Epithelial cell of esophagus (primary cell): ENCODE data around the gene ADORA1.

ENCODE experiments used
- DNase-seq: peaks from one replicate; pipeline ENCODE4 v3.0.0; 2010; ENCODE audit warnings: low read depth
- H3K4me3 ChIP-seq: 2 replicates; pipeline ENCODE4 v1.5.1; 2011; ENCODE audit warnings: mild to moderate bottlenecking, low read length, control low read depth
- CTCF ChIP-seq: IDR thresholded peaks from 2 replicates; pipeline ENCODE4 v1.5.1; 2011; ENCODE audit warnings: low read depth, mild to moderate bottlenecking, low read length, control low read depth, inconsistent platforms; ENCODE audit not compliant: insufficient read depth; ENCODE audit errors: missing control alignments

Gene ADORA1

GRCh38 chr1:203169770-203170520 is 42.4 kb downstream of the ADORA1 start:
- DNase-seq = no peak
- no peak for TF ChIP-seq CTCF
- no peak overlapping the region for H3K4me3 ChIP-seq

DNA sequence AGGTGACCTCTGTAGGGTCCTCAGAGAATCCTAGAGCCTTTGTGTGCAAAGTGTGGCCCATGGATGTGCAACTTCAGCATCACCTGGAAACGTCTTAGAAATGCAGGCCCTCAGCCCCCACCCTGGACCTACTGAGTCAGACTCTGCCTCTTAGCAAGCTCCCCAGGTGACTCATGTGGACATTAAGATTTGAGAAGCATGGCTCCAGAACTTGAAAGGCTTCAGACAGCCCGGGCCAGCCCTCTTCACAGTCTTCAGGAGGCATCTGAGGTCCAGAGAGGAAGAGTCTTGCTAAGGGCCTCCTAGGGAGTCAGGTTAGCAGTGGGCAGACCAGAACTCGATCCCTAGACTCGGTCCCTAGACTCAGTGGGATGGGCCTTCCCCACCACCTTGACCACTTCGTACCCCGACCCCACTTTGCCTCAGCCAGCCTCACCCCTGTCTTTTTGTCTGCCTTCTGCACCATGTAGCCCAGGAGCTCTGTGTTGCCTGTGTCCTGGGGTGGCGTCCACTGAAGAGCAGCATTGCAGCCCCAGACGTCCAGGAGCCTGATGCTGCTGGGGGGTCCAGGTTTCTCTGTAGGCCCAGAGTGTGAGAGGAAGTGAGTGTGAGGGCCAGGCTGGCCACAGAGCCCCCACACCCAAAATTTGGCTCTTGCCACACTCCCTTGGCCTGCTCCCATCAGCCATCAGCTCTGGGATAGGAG is 43.3 kb downstream of the ADORA1 start:
- DNase-seq = peak; percentile 55
- H3K4me3 ChIP-seq = no peak overlapping the region
- TF ChIP-seq CTCF = no peak

- no peak overlapping the region for H3K4me3 ChIP-seq
- no peak for DNase-seq
- TF ChIP-seq CTCF = no peak
Observed at GRCh38 chr1:203171341-203172183, 44.0 kb downstream of the ADORA1 start.

- H3K4me3 ChIP-seq = no peak overlapping the region
- DNase-seq = peak; percentile 73
- TF ChIP-seq CTCF = peak; percentile 96
Observed at GRCh38 chr1:203172184-203173010, 44.9 kb downstream of the ADORA1 start.

GRCh38 chr1:203173011-203173555 is 45.6 kb downstream of the ADORA1 start:
- TF ChIP-seq CTCF = no peak
- DNase-seq = no peak
- no peak overlapping the region for H3K4me3 ChIP-seq

DNA sequence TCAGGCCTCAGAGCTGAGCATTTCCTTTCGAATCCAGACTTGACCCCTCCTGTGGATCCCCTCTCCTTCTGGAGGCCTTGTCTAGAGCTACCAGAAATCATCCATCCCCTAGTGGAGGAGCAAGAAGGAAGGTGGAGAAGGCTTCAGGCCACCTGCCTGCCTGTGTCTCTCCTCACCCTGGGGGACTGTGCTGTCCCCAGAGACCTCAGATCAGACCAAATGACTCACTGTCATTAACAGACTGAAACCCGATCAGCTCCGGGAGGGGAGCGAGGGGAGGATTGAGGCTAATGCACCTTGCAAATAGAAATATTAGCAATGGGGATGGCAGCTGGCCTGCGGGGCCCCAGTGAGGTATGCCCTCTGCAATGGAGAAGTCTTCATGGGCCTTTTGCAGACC is 46.0 kb downstream of the ADORA1 start:
- TF ChIP-seq CTCF = no peak
- DNase-seq = no peak
- no peak overlapping the region for H3K4me3 ChIP-seq
